Measurements from ENCODE around the gene KLHL35. TPM values are rescaled to one million over a fixed set of nuclear protein-coding genes. Genes with fewer than 3 reads are reported as not detected.

Gene KLHL35
- total RNA-seq, 1 experiment from 2014 or later, result 0.83 TPM

- H3K4me3 Mint-ChIP-seq, result no peak overlapping the region
- H3K9me3 ChIP-seq (ENCODE audit: control insufficient read depth, low read depth, low read length), result no peaks in the 10 kb centered on the region
- H3K4me1 ChIP-seq (ENCODE audit: insufficient read depth, low read length), result no peaks in the 10 kb centered on the region
- no peak overlapping the region; a peak in 1 of 7 replicates for H3K27ac Mint-ChIP-seq
- no peak overlapping the region for H3T11ph ChIP-seq (ENCODE audit: low read length)
- H2AK5ac ChIP-seq (ENCODE audit: insufficient read length, low read length), result no peak overlapping the region
- DNase-seq, result no peak
- no peak overlapping the region for H4K5ac ChIP-seq (ENCODE audit: insufficient read length, low read depth, low read length)
- H3K23ac ChIP-seq (ENCODE audit: insufficient read length, low read depth, low read length), result no peak overlapping the region
- H3K4ac ChIP-seq (ENCODE audit: low read depth, low read length), result no peak overlapping the region
- no peak overlapping the region for H3K9ac ChIP-seq (ENCODE audit: extremely low read depth, insufficient read length, low read length)
- no peak overlapping the region for H2BK12ac ChIP-seq (ENCODE audit: insufficient read length, low read depth, low read length)
- H3K56ac ChIP-seq (ENCODE audit: insufficient read length, low read depth, low read length), result no peak overlapping the region
- H2BK20ac ChIP-seq (ENCODE audit: low read depth, low read length, poor library complexity, severe bottlenecking), result no peak overlapping the region
- no peak overlapping the region for H2BK120ac ChIP-seq (ENCODE audit: low read depth, low read length, poor library complexity, severe bottlenecking)
- no peak overlapping the region for H3K18ac ChIP-seq (ENCODE audit: insufficient read length, low read depth, low read length)
- WGBS (ENCODE audit: extremely low coverage, insufficient read length, low lambda C conversion rate), result no CpG with 5 or more reads among the region's 2 CpGs
- no peaks in the 10 kb centered on the region for H4K20me1 ChIP-seq (ENCODE audit: control insufficient read depth, insufficient read depth, insufficient read length)
- no peak overlapping the region for H3K4me2 ChIP-seq (ENCODE audit: insufficient read depth, insufficient read length, low read length)
- H3K4me1 Mint-ChIP-seq, result peaks cover 7 to 8% of the 10 kb centered on the region in 2 experiments; a peak in 3 of 4 replicates
- peaks cover 6% of the 10 kb centered on the region for H3K79me1 ChIP-seq (ENCODE audit: insufficient read depth, low read depth, low read length, poor library complexity, severe bottlenecking)
- TF ChIP-seq CTCF (conservative IDR thresholded peaks at IDR 0.05), result no peak
- H3K27ac ChIP-seq (ENCODE audit: insufficient read length, low read depth, low read length), result no peak overlapping the region
- H3K23me2 ChIP-seq (ENCODE audit: insufficient read length, low read depth, low read length, poor library complexity, severe bottlenecking), result no peaks in the 10 kb centered on the region
- H3K27me3 Mint-ChIP-seq (ENCODE audit: low read depth), result no peaks in the 10 kb centered on the region
- no peak overlapping the region for H4K91ac ChIP-seq (ENCODE audit: insufficient read length, low read depth, low read length)
- no peak overlapping the region for H2BK5ac ChIP-seq (ENCODE audit: insufficient read length, low read length)
- H2AFZ ChIP-seq (ENCODE audit: low read length), result no peak overlapping the region
- H4K8ac ChIP-seq (replicated peaks; ENCODE audit: insufficient read length, low read depth, low read length), result no peak overlapping the region
- no peak overlapping the region for H3K14ac ChIP-seq (ENCODE audit: insufficient read depth, low read length)
- peaks cover 0 to 4% of the 10 kb centered on the region in 2 experiments; a peak in 1 of 5 replicates for H3K9me3 Mint-ChIP-seq
- H3K79me2 ChIP-seq (ENCODE audit: insufficient read depth, low read length), result peaks cover 6% of the 10 kb centered on the region; the same call in 1 of the 2 replicates
- no peak overlapping the region for H2BK15ac ChIP-seq (ENCODE audit: low read depth, low read length)
- peaks cover 54 to 80% (median 61%) of the 10 kb centered on the region in 3 experiments for H3K36me3 Mint-ChIP-seq (ENCODE audit: insufficient read depth in 1 of 3, low read depth in 3 of 3)
- H3K27me3 ChIP-seq (ENCODE audit: insufficient read depth, low read length), result no peaks in the 10 kb centered on the region
Measured at GRCh38 chr11:75408957-75409219, 24.1 kb downstream of the KLHL35 start.
